Activated naive CD8-positive, alpha-beta T cell treated with anti-CD3 and anti-CD28 coated beads, Interleukin-2, amount 50 U/mL, for 24 hours (primary cell): ENCODE results near the gene FBXO11.
A peak's percentile ranks its signal among the peaks of the same experiment; 100 is the strongest.
"Not testable (repeated sequence)": the region's sequence is repeated elsewhere in the genome, so short reads cannot be mapped to it uniquely, and the experiment has no call there.

ENCODE experiments used
- ATAC-seq: fragments of 150-1000 bp; cut with Tn5 transposase; one replicate; pipeline ENCODE4 v1.10.0; 2021
- DNase-seq: peaks from one replicate; pipeline ENCODE4 v3.0.0; 2021
- H3K27ac Mint-ChIP-seq: one replicate; pipeline ENCODE4 v1.8.0; 2021; ENCODE audit warnings: mild to moderate bottlenecking, mixed read lengths
- H3K27me3 Mint-ChIP-seq: one replicate; pipeline ENCODE4 v1.8.0; 2021; ENCODE audit warnings: mixed read lengths
- H3K36me3 Mint-ChIP-seq: one replicate; pipeline ENCODE4 v1.8.0; 2021; ENCODE audit warnings: low read depth, mixed read lengths
- H3K4me1 Mint-ChIP-seq: one replicate; pipeline ENCODE4 v1.8.0; 2021; ENCODE audit warnings: mixed read lengths
- H3K4me3 Mint-ChIP-seq: one replicate; pipeline ENCODE4 v1.8.0; 2021; ENCODE audit warnings: mild to moderate bottlenecking, moderate library complexity, mixed read lengths
- H3K9me3 Mint-ChIP-seq: one replicate; pipeline ENCODE4 v1.8.0; 2021; ENCODE audit warnings: mixed read lengths

The FBXO11 gene

DNA sequence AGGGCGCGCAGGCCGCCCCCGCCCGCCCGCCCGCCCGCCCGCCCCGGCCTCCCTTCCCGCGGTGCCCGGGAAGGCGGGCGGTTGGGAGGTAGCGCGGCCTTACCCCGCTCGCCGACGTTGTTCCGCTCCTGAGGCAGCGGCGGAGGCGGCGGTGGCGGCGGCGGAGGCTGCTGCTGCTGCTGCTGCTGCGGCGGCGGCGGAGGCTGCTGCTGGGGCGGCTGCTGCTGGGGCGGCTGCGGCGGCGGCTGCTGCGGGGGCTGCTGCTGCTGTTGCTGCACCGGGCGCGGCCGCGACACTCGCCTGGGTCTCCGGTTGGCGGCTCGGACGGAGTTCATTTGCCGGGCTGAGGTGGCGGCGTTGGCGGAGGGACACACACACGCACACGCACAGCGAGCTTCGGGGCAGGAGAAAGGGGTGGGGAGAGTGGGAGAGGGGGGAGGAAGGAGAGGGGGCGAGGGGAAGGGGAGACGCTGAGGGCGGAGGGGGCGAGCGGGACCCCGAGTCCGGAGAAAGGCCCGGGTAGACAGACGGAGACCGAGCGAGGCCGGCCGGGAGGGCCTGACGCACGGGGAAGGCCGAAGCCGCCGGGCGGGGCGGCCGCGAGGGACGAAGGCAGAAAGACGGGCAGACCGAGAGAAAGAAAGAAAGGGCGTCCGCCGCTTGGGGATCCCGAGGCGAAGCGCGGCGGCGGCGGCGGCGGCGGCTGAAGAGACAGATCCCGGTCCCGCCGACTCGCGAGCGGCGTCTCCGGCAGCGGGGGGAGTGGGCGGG, 727 bp downstream of the FBXO11 start:
- H3K27me3 Mint-ChIP-seq = no peaks in the 10 kb centered on the region
- ATAC-seq = no peak
- H3K27ac Mint-ChIP-seq = peak overlapping the region; percentile 93
- peak overlapping the region; percentile 80 for H3K4me3 Mint-ChIP-seq
- peak; percentile 57 for DNase-seq
- H3K9me3 Mint-ChIP-seq = no peaks in the 10 kb centered on the region
- H3K4me1 Mint-ChIP-seq = peaks cover 46% of the 10 kb centered on the region
- H3K36me3 Mint-ChIP-seq = peaks cover 8% of the 10 kb centered on the region

GRCh38 chr2:47903781-47904490, 2.4 kb downstream of the FBXO11 start:
- Mint-ChIP-seq H3K4me1 (peaks cover 58% of the 10 kb centered on the region), H3K27me3 (no peaks in the 10 kb centered on the region), H3K36me3 (peaks cover 8% of the 10 kb centered on the region), H3K9me3 (no peaks in the 10 kb centered on the region), H3K4me3 (peak overlapping the region; percentile 94), H3K27ac (peak overlapping the region; percentile 90)
- DNase-seq (no peak), ATAC-seq (no peak)

DNA sequence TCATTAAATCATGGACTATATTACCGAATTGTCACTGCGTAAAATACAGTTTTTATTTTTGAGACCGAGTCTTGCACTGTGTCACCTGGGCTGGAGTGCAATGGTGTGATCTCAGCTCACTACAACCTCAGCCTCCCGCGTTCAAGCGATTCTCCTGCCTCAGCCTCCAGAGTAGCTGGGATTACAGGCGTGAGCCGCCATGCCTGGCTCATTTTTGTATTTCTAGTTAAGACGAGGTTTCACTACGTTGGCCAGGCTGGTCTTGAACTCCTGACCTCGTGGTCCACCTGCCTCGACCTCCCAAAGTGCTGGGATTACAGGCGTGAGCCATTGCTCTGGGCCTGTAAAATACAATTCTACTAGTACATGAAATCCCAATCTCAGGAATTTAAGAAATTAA, 4.4 kb downstream of the FBXO11 start:
- not testable (repeated sequence) for DNase-seq, H3K9me3 Mint-ChIP-seq, H3K27ac Mint-ChIP-seq, H3K27me3 Mint-ChIP-seq, H3K4me3 Mint-ChIP-seq, ATAC-seq
- Mint-ChIP-seq H3K4me1 (peaks cover 63% of the 10 kb centered on the region), H3K36me3 (peaks cover 20% of the 10 kb centered on the region)

DNA sequence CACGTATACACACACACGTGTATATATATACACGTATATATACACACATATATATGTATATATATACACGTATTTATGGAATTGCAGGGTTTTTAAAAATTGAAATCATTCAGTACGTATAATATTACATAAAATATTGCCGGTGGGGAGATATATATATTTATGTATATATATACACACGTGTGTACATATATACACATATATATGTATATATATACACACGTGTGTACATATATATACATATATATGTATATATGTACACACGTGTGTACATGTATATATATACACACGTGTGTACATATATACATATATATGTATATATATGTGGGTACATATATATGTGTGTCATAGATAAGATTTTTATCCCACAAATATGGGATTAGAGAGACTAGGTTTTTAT, 5.4 kb downstream of the FBXO11 start:
- Mint-ChIP-seq H3K4me3 (no peak overlapping the region), H3K36me3 (peaks cover 27% of the 10 kb centered on the region), H3K4me1 (peaks cover 70% of the 10 kb centered on the region), H3K27me3 (no peaks in the 10 kb centered on the region), H3K9me3 (peaks cover 3% of the 10 kb centered on the region), H3K27ac (no peak overlapping the region)
- ATAC-seq (no peak), DNase-seq (no peak)

DNA sequence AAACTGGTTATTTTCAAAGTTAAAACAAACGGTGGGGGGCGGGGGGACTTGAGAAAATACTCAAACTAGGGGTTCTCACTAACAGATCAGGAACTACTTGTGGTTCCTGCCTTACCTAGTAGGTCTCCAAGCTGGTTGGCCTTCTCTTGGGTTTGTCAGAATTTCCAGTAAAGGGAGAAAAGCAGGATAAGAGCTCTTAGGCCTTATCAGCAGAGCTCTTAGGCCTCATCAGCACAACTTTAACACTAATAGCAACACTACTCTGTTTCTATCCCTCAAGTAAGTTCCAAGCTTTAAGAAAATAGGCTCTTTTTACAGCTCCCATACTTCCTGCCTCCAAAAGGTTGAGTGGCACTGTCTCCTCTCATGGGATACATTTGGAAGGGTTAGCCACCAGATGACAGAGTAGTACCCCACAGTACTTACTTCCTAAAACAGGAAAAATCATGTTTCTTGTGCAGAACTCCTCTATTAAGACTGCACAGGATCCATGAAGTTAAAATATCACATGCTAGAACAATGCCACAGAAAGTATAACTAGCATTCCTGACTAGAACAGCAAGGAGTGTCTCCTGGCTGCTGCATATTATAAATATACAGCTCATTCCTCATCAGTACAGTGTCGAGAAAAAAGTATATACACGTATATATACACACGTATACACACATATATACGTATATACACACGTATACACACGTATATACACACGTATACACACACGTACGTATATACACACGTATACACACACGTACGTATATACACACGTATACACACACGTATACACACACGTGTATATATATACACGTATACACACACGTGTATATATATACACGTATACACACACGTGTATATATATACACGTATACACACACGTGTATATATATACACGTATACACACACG, 6.1 kb downstream of the FBXO11 start:
- no peaks in the 10 kb centered on the region for H3K27me3 Mint-ChIP-seq
- H3K4me1 Mint-ChIP-seq = peaks cover 73% of the 10 kb centered on the region

GRCh38 chr2:47897883-47898731, 8.2 kb downstream of the FBXO11 start:
- Mint-ChIP-seq H3K4me3 (peak overlapping the region; percentile 71), H3K9me3 (peaks cover 3% of the 10 kb centered on the region), H3K36me3 (peaks cover 20% of the 10 kb centered on the region), H3K27me3 (no peaks in the 10 kb centered on the region), H3K27ac (peak overlapping the region; percentile 88), H3K4me1 (peaks cover 79% of the 10 kb centered on the region)
- peak; percentile 84 for ATAC-seq
- no peak for DNase-seq

More for the DNA sequence above, 6.1 kb downstream of the FBXO11 start:
- Mint-ChIP-seq H3K9me3 (peaks cover 3% of the 10 kb centered on the region), H3K36me3 (peaks cover 27% of the 10 kb centered on the region), H3K27ac (peak overlapping the region; percentile 83), H3K4me3 (no peak overlapping the region)
- no peak for DNase-seq
- no peak for ATAC-seq

DNA sequence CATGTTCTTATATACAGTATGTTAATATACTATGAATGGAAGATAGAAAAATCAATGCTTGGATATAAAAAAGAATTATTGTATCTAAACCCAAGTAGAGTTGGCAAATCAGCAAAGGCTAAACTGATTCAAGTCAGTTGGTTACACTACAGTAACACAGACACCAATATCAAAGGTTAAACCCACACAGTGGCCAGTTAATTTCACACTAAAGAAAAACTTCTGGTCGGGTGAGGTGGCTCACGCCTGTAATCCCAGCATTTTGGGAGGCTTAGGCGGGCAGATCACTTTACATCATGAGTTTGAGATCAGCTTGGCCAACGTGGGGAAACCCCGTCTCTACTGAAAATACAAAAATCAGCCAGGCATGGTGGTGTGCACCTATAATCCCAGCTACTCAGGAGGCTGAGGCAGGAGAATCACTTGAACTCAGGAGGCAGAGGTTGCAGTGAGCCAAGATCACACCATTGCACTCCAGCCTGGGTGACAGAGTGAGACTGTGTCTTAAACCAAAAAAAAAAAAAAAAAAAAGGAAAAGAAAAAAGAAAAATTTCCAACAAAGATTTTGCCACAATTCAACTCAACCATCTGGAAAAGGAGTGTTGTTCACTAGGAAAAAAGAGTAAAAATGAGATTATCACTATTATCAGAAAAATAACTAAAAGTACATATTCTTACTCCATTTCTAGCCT, 9.0 kb downstream of the FBXO11 start:
- DNase-seq (peak; percentile 28), ATAC-seq (peak; percentile 66)
- H3K27me3 Mint-ChIP-seq, H3K9me3 Mint-ChIP-seq: not testable (repeated sequence)
- Mint-ChIP-seq H3K27ac (peak overlapping the region; percentile 88), H3K4me3 (peak overlapping the region; percentile 71), H3K36me3 (peaks cover 20% of the 10 kb centered on the region), H3K4me1 (peaks cover 76% of the 10 kb centered on the region)

- H3K36me3 Mint-ChIP-seq = peaks cover 28% of the 10 kb centered on the region
- peak overlapping the region; percentile 71 for H3K4me3 Mint-ChIP-seq
- peaks cover 3% of the 10 kb centered on the region for H3K9me3 Mint-ChIP-seq
- H3K27ac Mint-ChIP-seq = peak overlapping the region; percentile 73
- peaks cover 76% of the 10 kb centered on the region for H3K4me1 Mint-ChIP-seq
- H3K27me3 Mint-ChIP-seq = no peaks in the 10 kb centered on the region
- DNase-seq (no peak), ATAC-seq (no peak)
Measured at GRCh38 chr2:47896450-47896968, 9.8 kb downstream of the FBXO11 start.

DNA sequence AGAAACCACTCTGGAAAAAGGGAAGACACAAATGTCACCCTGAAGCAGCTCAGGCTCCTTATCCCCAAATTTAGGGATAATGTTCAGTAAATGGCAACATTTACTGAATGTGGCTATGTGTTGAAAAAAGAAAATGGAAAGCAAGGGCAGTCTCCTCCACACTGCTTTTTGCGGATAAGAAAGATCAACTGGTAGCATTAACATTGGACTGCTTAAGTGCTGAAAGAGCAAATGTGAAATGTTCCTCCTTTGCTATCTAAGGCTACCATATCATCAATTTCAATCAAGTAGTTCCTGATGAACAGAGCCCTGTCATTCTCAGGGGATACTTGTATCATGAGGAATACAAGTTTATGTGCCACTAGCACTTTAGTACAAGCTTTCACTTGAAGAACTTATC, 12.5 kb downstream of the FBXO11 start:
- no peak overlapping the region for H3K27ac Mint-ChIP-seq
- DNase-seq (no peak), ATAC-seq (no peak)
- no peak overlapping the region for H3K4me3 Mint-ChIP-seq
- no peaks in the 10 kb centered on the region for H3K27me3 Mint-ChIP-seq
- peaks cover 38% of the 10 kb centered on the region for H3K36me3 Mint-ChIP-seq
- peaks cover 3% of the 10 kb centered on the region for H3K9me3 Mint-ChIP-seq
- peaks cover 85% of the 10 kb centered on the region for H3K4me1 Mint-ChIP-seq

GRCh38 chr2:47892338-47892730, 14.0 kb downstream of the FBXO11 start:
- DNase-seq (no peak), ATAC-seq (no peak)
- Mint-ChIP-seq H3K27me3 (no peaks in the 10 kb centered on the region), H3K36me3 (peaks cover 32% of the 10 kb centered on the region), H3K4me3 (no peak overlapping the region), H3K9me3 (peaks cover 3% of the 10 kb centered on the region), H3K27ac (peak overlapping the region; percentile 21), H3K4me1 (peaks cover 81% of the 10 kb centered on the region)

- Mint-ChIP-seq H3K9me3 (peaks cover 2% of the 10 kb centered on the region), H3K27me3 (no peaks in the 10 kb centered on the region), H3K4me1 (peaks cover 78% of the 10 kb centered on the region), H3K36me3 (peaks cover 31% of the 10 kb centered on the region), H3K27ac (peak overlapping the region; percentile 21), H3K4me3 (no peak overlapping the region)
- no peak for DNase-seq
- ATAC-seq = peak; percentile 18
Measured at GRCh38 chr2:47891369-47892337, 14.6 kb downstream of the FBXO11 start.

DNA sequence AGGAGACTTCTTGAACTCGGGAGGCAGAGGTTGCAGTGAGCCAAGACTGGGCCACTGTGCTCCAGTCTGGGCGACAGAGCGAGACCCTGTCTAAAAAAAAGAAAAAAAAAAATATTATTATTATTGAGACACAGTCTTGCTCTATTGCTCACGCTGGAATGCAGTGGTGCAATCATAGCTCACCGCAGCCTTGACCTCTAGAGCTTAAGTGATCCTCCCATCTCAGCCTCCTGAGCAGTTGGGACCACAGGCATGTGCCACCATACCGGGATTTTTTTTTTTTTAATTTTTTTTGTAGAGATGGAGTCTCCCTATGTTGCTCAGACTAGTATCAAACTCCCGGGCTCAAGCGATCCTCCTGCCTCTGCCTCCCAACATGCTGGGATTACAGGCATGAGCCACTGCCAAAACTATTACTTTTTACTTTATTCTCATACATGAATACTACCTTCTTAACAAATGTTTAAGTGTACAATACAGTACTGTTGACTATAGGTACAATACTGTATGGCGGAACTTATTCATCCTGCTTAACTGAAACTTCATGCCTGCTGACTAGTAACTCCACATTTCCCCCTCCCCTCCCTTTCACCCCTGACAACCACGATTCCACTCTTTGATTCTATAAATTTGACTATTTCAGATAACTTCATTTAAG, 15.5 kb downstream of the FBXO11 start:
- H3K4me3 Mint-ChIP-seq = no peak overlapping the region
- peaks cover 71% of the 10 kb centered on the region for H3K4me1 Mint-ChIP-seq
- peak; percentile 53 for ATAC-seq
- H3K9me3 Mint-ChIP-seq = no peaks in the 10 kb centered on the region
- DNase-seq = no peak
- peak overlapping the region; percentile 21 for H3K27ac Mint-ChIP-seq
- H3K27me3 Mint-ChIP-seq = no peaks in the 10 kb centered on the region
- peaks cover 26% of the 10 kb centered on the region for H3K36me3 Mint-ChIP-seq
